ENCODE results near the gene DST. TPM values are rescaled to one million over a fixed set of nuclear protein-coding genes. Genes with fewer than 3 reads are reported as not detected.

The DST gene
- total RNA-seq, 1 experiment from 2014 or later: 91.9 TPM

- no peaks in the 10 kb centered on the region for H3K4me1 ChIP-seq (ENCODE audit: insufficient read depth, low read length)
- H2BK12ac ChIP-seq (ENCODE audit: insufficient read length, low read depth, low read length): no peak overlapping the region
- H3K18ac ChIP-seq (ENCODE audit: insufficient read length, low read depth, low read length): no peak overlapping the region
- H3K9me3 Mint-ChIP-seq: no peaks in the 10 kb centered on the region; a peak in 1 of 5 replicates
- no peak overlapping the region for H4K5ac ChIP-seq (ENCODE audit: insufficient read length, low read depth, low read length)
- H3K56ac ChIP-seq (ENCODE audit: insufficient read length, low read depth, low read length): no peak overlapping the region
- H3K23ac ChIP-seq (ENCODE audit: insufficient read length, low read depth, low read length): no peak overlapping the region
- H3K27me3 Mint-ChIP-seq (ENCODE audit: low read depth): no peaks in the 10 kb centered on the region
- no peak overlapping the region for H4K91ac ChIP-seq (ENCODE audit: insufficient read length, low read depth, low read length)
- no peak for DNase-seq
- no peak overlapping the region for H3K9ac ChIP-seq (ENCODE audit: extremely low read depth, insufficient read length, low read length)
- no peak overlapping the region for H2BK5ac ChIP-seq (ENCODE audit: insufficient read length, low read length)
- H3K27ac ChIP-seq (ENCODE audit: insufficient read length, low read depth, low read length): no peak overlapping the region
- H3K27me3 ChIP-seq (ENCODE audit: insufficient read depth, low read length): no peaks in the 10 kb centered on the region
- no peak overlapping the region for H2BK120ac ChIP-seq (ENCODE audit: low read depth, low read length, poor library complexity, severe bottlenecking)
- no peak overlapping the region for H3K4me3 Mint-ChIP-seq
- no peak overlapping the region for H2BK15ac ChIP-seq (ENCODE audit: low read depth, low read length)
- WGBS (ENCODE audit: extremely low coverage, insufficient read length, low lambda C conversion rate): no CpG with 5 or more reads among the region's 2 CpGs
- H2AFZ ChIP-seq (ENCODE audit: low read length): no peak overlapping the region
- no peak overlapping the region for H3K14ac ChIP-seq (ENCODE audit: insufficient read depth, low read length)
- H3K27ac Mint-ChIP-seq: no peak overlapping the region
- no peaks in the 10 kb centered on the region for H3K9me3 ChIP-seq (ENCODE audit: control insufficient read depth, low read depth, low read length)
- no peaks in the 10 kb centered on the region for H3K79me2 ChIP-seq (ENCODE audit: insufficient read depth, low read length)
- no peak overlapping the region for H3K4me2 ChIP-seq (ENCODE audit: insufficient read depth, insufficient read length, low read length)
- no peaks in the 10 kb centered on the region for H4K20me1 ChIP-seq (ENCODE audit: control insufficient read depth, insufficient read depth, insufficient read length)
- no peaks in the 10 kb centered on the region for H3K4me1 Mint-ChIP-seq
- no peak overlapping the region for H3T11ph ChIP-seq (ENCODE audit: low read length)
- no peak overlapping the region for H4K8ac ChIP-seq (replicated peaks; ENCODE audit: insufficient read length, low read depth, low read length)
- no peak for TF ChIP-seq CTCF (conservative IDR thresholded peaks at IDR 0.05)
- H3K36me3 Mint-ChIP-seq (ENCODE audit: insufficient read depth in 1 of 3, low read depth in 3 of 3): peaks cover 20 to 47% (median 39%) of the 10 kb centered on the region in 3 experiments; a peak in 5 of 7 replicates
- no peak overlapping the region for H3K4ac ChIP-seq (ENCODE audit: low read depth, low read length)
- no peaks in the 10 kb centered on the region for H3K23me2 ChIP-seq (ENCODE audit: insufficient read length, low read depth, low read length, poor library complexity, severe bottlenecking)
- no peak overlapping the region for H2BK20ac ChIP-seq (ENCODE audit: low read depth, low read length, poor library complexity, severe bottlenecking)
- H3K79me1 ChIP-seq (ENCODE audit: insufficient read depth, low read depth, low read length, poor library complexity, severe bottlenecking): no peaks in the 10 kb centered on the region
- H2AK5ac ChIP-seq (ENCODE audit: insufficient read length, low read length): no peak overlapping the region
These were observed 35.5 kb downstream of the DST start for GRCh38 chr6:56607111-56607752.
